Measurements from ENCODE around the gene GMDS.

GRCh38 chr6:1679031-1679687, 566.2 kb downstream of the GMDS start:
- TF ChIP-seq POLR2AphosphoS5 (IDR thresholded peaks at IDR 0.05; ENCODE audit: low read depth, low read length): no peak
- TF ChIP-seq POLR2A (IDR thresholded peaks at IDR 0.05; ENCODE audit: low read depth, low read length): no peak

Measured in GM12892 (cell line).